HG03571 (cell line): ENCODE results near the gene USP31.

Source experiments
- ATAC-seq: cut with Tn5 transposase; IDR thresholded peaks from one replicate; pipeline ENCODE4 v1.9.1; 2021; ENCODE audit not compliant: unreplicated experiment

The USP31 gene

DNA sequence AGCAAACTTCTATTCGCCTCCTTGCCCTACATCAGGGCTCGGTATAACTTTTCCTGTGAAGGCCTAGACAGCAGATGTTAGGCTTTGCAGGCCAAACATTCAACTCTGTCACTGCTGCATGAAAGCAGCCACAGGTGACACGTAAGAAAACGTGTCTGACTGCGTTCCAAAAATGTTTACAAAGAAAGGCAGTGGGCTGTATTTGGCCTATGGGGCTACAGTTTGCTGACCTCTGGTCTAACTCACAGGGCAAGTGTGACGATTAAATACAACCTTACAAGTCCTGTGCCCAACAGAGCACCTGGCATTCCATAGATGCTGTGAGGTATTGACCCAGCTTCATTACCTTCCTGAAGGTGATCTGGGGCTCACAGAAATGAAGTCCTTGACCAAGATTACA, 79.4 kb downstream of the USP31 start:
- ATAC-seq: no peak

DNA sequence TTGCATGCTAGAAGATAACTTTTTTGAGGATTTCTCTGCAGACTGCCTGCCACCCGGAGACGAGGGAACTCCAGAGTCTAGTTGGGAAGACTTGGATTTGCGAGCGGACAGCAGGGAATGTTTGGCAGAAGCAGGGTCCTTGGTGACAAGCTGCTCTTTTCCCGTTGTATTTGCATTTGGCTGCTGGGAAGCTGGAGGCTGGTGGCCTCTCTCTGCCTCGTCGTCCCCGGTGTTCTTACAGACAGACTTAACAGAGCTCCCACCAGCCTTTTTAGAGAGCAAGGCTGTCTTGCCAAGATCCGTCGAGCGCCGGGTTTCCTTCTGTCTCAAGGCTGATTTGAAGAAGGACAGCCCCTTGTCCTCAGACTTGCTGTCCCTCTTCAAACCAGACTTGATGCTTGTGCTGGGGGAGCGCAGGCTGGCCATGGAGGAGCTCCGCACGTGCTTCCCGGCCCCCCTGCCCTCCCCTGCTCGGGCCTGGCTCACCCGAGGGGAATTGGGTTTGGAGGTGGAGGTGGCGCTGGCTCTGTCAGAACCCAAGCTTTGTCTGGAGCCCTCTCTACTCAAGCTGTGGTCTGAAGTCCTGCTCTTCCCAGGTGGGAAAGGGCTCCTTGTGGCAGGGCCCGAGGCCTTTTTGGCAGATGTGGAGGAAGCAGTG, 81.0 kb downstream of the USP31 start:
- ATAC-seq: no peak

DNA sequence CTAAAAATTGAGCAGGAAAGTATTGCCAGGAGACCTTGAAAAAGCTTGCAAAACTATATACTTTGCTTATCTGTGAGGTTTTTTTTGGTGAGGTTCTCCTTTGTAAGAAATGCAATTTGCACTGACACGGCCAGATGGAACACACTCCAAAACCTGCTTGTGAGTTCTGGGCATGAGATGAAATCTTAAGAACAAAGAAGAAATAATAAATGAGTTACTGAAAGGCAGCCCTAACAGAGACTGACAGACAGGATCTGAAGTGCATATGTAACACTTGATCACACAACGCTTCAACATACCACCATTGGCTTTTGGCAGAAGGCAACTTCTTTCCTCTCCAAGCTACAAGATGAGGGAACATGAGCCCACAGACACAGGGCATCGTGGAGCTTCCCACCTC, 82.6 kb downstream of the USP31 start:
- ATAC-seq: no peak

DNA sequence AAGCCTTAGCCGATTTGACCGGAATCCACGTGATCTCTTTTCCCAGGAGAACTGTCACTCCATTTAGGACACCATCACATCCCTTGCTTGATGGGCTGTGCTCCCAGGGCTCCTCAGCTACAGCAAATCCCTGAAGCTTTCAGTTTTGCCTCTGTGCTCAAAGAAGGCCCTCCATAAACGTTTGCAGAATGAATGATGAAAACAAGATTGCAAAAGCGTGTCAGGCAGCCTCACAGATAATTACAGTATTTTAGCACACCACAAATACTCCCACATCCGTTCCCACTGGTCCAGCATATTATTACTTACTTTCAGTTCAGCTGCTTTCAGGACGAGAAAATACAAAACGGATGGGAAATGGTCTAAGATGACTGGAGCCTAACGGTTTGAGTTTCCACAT, 84.6 kb downstream of the USP31 start:
- no peak for ATAC-seq

DNA sequence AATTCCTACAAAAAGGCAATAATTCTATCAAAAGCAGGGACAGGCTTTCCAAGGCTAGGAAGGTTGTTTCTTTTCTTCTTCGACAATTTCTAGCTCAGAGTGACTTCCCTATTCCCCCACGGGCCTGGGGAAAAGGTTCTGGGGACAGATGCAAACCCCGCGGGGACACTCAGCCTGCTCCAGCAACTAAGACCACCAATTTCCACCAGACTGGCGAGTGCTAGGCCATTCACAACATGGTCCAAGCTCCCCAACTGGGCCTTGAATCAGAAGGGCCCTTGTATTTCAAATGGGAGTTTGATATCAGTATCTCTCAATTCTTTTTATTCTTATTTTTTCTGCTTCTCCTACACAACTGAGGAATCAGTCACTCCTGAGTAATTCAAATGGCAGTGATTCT, 86.7 kb downstream of the USP31 start:
- ATAC-seq: no peak

DNA sequence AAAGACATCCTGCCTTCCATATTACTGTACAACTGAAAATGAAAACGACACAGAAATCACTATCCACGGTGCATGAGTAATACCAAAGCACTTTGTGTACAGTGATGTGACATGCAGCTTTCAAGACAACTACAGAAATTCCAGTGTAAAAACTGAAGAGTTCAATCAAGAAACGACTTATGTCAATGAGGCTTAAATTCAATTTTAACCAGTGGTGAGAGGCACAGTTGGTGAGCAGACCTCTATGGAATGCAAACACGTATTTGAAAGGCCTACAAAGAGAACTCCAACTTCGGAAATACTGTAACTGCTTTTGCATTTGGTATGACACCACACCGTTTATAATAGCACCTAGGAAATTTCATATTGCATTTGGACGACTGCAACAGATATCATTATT, 87.6 kb downstream of the USP31 start:
- ATAC-seq: no peak

DNA sequence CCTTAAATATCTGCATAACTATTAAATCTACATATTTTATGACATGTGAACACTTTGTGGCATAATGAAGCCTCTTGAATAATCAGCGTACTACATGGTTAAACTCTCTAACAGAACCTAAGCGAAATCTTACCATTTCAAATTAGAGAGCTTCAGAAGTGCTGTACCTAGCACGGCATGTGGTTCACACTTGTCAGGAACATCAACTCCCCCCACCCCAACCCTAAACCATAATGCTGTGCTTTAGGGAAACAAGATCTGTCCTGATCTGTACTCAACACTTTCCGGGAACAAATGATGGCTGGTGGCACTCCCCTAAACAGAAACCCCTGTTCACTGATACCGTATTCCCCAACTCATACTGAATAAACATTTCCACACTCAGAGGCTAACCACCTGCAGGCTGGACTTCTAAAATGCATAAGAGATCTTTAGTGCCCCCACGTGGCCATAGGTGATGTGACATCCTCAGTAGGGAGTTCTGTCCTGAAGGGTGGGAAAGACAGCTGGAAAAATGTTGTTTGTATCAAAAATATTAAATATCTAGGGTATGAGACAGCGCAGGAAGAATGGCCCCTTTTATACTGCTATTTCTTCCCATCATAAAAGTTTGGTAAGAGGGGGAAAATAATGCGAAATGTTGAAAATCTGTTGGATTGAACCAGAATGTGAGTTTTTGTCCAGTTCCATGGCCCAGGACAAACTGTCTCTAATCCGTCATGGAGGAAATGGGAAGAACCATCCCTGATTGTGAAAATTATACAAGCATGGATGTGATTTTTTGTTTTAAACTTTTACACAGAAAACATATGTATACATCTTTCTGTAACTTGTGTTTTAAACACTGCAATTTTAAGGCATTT, 88.6 kb downstream of the USP31 start:
- ATAC-seq: no peak

DNA sequence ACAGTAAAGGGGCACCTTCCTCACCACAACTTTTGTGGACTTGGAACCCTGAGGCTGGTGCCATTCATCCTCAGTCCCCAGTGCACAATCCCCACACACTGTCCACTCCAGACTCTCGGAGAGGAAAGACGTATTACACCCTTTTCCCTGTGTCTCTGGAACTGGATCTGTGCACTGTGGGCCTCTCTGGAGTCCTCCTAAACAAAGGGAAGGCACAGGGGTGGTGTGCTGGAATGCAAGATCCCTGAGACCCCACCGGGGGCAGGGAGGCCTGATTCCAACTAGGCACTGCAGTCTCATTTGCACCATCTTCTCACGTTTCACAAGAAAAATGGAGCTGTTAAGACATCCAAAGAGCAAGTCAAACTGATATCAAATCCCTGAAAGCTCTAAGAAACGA, 89.8 kb downstream of the USP31 start:
- ATAC-seq: no peak

DNA sequence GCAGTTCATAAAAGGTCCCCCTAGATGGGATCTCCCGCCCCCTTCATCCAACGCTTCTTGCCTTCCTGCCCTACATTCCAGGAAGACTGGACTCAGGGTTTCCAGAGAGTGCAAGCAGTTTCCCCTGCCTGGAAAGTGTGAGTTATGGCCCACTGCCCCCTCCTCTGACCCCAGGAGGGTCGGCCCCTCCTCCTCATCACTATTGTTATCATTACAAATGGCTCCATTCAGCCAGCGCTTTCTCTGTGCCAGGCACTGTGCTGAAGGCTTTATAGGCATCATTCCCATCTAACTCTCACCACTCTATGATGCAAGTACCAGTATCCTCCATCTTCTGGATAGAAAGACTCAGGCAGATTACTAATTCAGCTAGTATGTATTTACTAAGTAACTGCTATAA, 90.7 kb downstream of the USP31 start:
- ATAC-seq: no peak

DNA sequence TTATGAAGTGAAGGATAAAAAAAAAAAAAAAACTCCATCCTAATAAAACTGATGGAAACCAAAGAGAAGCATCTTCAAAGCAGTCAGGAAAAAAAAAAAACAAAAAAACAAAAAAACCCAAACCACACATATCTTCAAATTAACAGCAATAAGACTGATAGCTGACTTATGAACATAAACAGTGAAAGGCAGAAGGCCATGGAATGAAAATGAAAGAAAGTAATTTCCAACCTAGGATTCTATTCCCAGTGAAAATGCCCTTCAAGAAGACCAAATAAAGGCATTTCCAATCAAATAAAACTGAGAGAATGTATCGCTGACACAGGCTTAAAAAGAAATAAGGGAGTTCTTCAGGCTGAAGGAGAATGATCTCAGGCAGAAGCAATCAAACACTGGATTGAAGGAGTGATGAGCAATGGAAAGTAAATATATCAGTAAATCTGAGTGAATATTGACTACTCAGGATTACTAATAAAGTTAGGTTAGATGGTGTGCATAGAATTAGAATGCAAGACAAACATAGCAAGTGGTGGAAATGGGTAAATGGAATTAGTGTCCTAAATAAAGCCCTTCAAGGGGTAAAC, 92.1 kb downstream of the USP31 start:
- ATAC-seq: no peak

DNA sequence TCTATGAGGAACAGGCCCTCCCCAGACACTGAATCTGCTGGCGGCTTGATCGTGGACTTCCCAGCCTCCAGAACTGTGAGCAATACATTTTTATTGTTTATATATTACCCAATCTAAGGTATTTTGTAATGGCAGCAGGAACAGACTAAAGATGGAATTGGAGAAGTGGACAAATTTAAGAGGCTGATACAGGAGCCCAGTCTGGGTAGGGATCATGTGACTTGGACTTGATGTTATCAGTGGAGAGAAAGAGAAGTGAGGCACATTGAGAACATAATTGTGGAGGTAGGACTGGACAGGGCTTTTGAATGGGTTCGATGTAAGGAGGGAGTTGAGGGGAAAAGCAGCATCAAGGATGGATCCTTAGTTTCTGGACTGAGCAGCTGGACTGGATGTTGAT, 93.8 kb downstream of the USP31 start:
- ATAC-seq: no peak

DNA sequence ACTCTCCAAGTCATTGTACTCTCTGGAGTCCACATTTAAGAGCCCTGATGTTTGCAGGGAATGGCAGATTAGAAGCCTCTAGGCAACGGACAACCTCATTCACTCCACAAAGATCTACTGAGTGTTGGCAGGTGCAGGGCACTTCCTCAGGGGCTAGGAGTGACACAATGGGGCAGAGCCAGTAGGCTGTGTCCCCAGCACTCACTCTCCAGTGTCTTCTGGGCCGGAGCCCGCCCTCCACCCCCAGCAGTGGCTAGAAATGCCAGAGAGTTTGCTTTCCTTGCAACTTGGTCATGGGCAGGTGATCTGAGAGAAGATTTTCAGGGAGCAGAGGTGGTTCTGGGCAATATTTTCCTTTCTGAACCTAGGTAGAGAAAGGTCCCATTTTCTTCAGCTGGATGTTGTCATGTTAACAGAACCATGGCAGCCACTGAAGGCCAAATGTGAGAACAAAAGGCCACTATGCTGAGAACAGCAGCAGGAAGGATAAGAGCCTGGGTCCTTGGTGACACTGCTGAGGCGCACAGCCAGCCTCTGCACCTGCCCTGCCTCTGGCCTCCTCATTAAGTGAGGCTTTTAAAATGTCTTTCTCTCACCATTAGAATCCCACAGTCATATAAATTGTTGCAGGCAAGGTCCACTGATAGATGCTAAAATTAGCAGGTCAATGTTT, 96.2 kb downstream of the USP31 start:
- no peak for ATAC-seq

DNA sequence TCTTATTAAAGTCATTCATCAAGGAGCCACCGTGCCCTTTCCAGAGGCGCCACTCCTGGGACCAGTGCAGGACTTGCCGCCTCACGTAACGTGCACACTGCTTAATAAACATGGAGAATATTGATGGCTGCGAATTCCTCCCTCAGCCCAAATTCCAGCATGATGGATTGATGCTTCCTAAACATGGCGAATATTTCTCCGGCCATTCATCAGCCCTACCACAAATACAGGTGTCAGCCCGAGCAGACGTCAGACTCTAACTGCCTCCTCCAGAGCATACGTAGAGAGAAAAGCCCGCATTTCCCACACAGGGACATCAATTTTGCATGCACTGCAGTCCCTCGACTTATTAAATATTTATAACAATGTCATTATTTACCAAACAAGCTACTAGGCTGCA, 97.0 kb downstream of the USP31 start:
- ATAC-seq: no peak

DNA sequence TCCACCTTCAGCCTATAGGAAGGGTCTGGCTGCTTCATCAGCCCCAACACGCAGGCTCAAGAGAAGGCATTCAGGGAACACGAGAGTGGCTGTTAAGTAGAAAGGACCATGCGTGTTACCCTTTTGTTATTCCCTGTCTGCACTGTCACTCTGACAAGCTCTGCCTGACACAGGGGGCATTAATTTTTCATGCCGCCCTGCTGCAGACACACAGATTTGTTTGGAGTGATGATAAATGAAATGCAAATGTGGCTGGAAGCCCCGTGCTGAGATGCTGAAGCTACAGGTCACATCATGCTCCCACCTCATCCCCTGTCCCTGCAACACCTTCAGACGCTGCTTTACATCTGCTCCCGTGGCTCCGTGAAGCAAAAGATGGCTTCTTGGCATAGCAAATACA, 97.7 kb downstream of the USP31 start:
- ATAC-seq: no peak

DNA sequence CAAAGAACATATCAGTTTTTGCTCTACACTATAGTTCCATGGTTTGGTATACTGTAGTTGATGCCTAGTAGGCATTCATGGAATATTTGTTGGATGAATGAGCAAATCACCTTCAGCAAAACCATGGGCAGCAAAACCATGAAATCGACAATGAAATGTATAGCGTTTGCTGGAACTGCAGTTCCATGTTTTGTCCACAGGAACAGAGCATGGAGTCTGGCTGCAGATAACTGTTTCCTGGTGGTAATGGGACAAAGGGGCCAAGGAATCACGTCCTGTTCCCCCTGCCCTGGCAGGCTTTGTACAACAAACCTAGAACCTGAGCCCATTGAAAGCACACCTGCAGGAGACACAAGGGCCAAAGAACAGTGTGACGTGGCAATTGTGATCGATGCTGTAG, 101.1 kb downstream of the USP31 start:
- no peak for ATAC-seq

DNA sequence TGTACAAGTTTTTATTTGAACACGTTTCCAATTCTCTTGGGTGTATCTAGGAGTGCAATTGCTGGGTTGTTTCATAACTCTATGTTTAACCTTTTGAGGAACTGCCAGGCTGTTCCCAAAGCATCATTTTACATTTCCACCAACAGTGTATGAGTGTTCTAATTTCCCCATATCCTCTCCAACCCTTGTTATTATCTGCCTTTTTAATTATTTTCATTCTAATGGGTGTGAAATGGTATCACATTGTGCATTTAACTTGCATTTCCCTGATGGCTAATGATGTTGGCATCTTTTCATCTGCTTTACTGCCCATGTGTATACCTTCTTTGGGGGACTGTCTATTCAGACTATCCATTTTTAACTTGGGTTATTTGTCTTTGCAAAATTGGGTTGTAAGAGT, 104.2 kb downstream of the USP31 start:
- no peak for ATAC-seq

DNA sequence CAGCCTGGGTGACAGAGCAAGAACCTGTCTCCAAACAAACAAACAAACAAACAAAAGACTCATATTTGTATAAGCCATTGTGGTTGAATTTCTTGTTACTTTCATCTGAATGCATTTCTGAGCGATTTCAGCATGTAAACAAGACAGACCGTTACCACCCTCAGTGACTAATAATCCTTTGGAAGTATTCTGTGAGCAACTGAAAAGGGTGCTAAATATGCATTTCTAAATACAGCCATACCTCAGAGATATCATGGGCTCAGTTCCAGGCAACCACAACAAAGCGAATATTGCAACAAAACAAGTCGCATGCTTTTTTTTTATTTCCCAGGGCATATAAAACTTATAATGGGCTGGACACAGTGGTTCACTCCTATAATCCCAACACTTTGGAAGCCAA, 109.0 kb downstream of the USP31 start:
- no peak for ATAC-seq

DNA sequence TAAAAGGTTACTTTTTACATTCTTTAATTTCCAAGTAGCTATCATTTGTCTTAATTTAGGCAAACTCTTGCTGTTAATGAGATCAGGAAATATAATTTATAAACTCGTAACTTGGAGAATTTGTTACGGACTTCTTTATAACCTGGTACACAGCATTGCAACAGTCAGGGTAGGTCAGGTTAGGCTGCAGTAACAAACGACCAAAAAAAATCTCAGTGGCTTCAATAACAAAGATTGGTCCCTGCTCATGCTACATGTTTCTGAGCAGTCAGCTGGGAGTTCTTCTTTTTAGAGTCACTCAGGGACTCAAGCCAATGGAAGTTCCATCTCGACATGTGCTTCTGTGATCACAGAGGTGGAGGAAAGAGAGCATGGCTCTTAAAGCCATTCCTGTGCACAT, 110.1 kb downstream of the USP31 start:
- no peak for ATAC-seq

DNA sequence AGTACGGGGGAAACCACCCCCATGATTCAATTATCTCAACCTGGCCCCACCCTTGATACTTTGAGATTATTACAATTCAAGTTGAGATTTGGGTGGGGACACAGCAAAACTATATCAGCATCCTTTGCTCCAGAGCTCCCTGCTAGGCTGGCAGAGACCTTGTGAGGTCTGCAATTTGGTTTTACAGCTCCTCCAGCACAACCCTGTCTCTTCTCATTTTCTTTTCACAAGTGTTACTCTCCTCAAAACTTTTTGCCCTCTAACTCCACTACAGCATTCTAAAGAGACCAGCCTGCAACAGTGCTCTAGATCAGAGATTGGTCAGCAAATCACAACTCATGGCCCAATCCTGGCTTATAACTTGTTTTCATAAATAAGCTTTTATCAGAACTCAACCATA, 114.0 kb downstream of the USP31 start:
- ATAC-seq: no peak

DNA sequence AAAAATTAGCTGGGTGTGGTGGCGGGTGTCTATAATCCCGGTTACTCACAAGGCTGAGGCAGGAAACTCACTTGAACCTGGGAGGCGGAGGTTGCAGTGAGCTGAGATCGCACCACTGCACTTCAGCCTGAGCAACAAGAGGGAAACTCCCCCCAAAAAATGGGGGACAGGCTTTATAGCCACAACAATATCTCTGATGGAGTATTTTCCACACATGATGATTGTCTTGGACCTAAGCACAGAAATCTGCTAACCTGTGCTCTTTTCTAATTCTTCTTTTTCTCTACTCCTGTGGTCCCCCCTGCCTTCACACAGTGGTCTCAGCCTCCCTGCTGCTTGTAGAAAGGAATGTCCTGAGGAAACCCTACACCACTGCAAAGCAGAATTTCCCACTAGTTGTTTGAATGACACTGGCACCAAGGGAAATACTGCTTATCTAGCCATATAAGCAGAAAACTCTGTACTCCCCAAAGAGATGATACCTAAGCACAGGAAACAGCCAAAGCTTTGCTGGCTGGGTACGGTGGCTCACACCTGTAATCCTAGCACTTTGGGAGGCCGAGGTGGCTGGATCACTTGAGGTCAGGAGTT, 117.6 kb downstream of the USP31 start:
- no peak for ATAC-seq

DNA sequence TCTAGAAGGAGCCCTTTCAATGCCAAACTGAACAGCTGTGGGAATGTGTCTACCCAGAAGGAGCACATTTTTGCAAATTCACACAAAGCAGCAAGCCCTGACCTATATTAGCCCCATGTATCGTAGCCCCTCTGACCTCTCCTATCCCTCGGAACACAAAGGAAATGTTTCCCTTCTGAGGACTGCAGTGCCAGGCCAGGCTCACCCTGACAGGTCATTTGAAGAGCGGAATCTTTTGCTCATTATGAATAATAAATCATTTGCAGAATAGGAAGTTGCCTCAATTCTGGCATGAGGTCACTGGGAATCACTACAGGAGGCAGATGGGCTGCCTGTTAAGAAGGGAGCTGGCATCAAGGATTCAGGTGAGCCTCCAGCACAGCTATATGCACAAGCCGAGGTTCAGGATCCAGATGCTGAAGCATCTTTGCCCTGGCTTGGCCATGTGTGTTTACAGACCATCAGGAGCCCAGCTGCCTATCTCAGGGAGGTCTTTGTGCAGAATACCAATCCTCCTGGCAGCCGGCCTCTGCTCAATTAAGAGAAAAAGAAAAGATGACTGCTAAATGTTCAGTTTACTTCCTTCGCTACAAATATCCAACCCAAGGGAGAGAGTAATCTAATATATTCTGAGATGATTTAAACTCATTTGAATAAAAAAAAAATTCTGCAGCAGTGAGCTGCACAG, 119.4 kb downstream of the USP31 start:
- ATAC-seq: no peak
